HepG2 (cell line): ENCODE measurements around the gene PLEKHG4B.

Experiments used
- ATF2 ChIP-seq: sonication (generic); formaldehyde crosslinking; IDR thresholded peaks from 2 replicates; pipeline ENCODE4 v1.4.0; 2020; ENCODE audit warnings: missing genetic modification reagents
- ATF3 ChIP-seq: sonication (generic); formaldehyde crosslinking; IDR thresholded peaks from 2 replicates; pipeline ENCODE4 v1.4.0; 2020; ENCODE audit warnings: missing genetic modification reagents
- CTCF ChIP-seq: sonication (generic); formaldehyde crosslinking; IDR thresholded peaks from 2 replicates; pipeline ENCODE4 v1.5.0; 2020; ENCODE audit warnings: mild to moderate bottlenecking, missing genetic modification reagents, moderate library complexity
- GABPA ChIP-seq, 2 experiments: IDR thresholded peaks; 2 replicates each; pipeline ENCODE4 v1.6.1; 2011 to 2016; ENCODE audit warnings: low read depth in 2 of 2, low read length in 1 of 2, missing biosample characterization in 1 of 2, missing genetic modification characterization in 1 of 2
- MTERF4 ChIP-seq: sonication (generic); formaldehyde crosslinking; IDR thresholded peaks from 2 replicates; pipeline ENCODE4 v1.8.0; 2023; ENCODE audit warnings: mild to moderate bottlenecking, missing genetic modification reagents
- POLR2A ChIP-seq, 2 experiments: IDR thresholded peaks; 2 replicates each; pipeline ENCODE4 v1.6.1; 2011; ENCODE audit warnings: low read depth in 2 of 2, low read length in 2 of 2, mild to moderate bottlenecking in 1 of 2, moderate library complexity in 1 of 2; ENCODE audit not compliant: insufficient read depth in 1 of 2
- SNAI1 ChIP-seq: sonication (generic); formaldehyde crosslinking; IDR thresholded peaks from 2 replicates; pipeline ENCODE4 v1.5.0; 2020; ENCODE audit warnings: mild to moderate bottlenecking, missing genetic modification reagents, borderline replicate concordance
- ZBTB49 ChIP-seq: sonication (generic); formaldehyde crosslinking; IDR thresholded peaks from 2 replicates; pipeline ENCODE4 v1.4.0; 2020; ENCODE audit warnings: missing genetic modification reagents, borderline replicate concordance
- ZBTB7A ChIP-seq: sonication (generic); formaldehyde crosslinking; IDR thresholded peaks from 2 replicates; pipeline ENCODE4 v1.8.0; 2022; ENCODE audit warnings: mild to moderate bottlenecking, missing genetic modification reagents

GRCh38 chr5:187042-187431 is 95.1 kb downstream of the PLEKHG4B start:
- TF ChIP-seq ATF3: no peak
- TF ChIP-seq ZBTB49: no peak
- no peak for TF ChIP-seq SNAI1 (CRISPR knock-in tag)
- TF ChIP-seq ATF2 (CRISPR knock-in tag): no peak
- TF ChIP-seq MTERF4 (CRISPR knock-in tag): no peak
- no peak for TF ChIP-seq CTCF (CRISPR knock-in tag)
- TF ChIP-seq ZBTB7A (CRISPR knock-in tag): no peak
- no peak for TF ChIP-seq GABPA (IDR thresholded peaks at IDR 0.05; ENCODE audit: low read depth, low read length)
- TF ChIP-seq GABPA (CRISPR knock-in tag; IDR thresholded peaks at IDR 0.05; ENCODE audit: low read depth): no peak
- no peak for TF ChIP-seq POLR2A (IDR thresholded peaks at IDR 0.05; ENCODE audit: insufficient read depth in 1 of 2, low read depth in 2 of 2, low read length in 2 of 2)
